DND-41 (cell line): ENCODE results near the gene GNPAT.

Source experiments
- ATAC-seq: fragments of 200-7000 bp; cut with Tn5 transposase; 3 replicates; pipeline ENCODE4 v1.9.1; 2021; ENCODE audit warnings: low read depth; ENCODE audit not compliant: insufficient read depth
- DNase-seq: peaks from one replicate; pipeline ENCODE4 v3.0.0-alpha.2; 2020
- H2AFZ ChIP-seq: 2 replicates; pipeline ENCODE4 v1.6.0; 2012; ENCODE audit warnings: low read depth, low read length
- H3K27ac ChIP-seq: 2 replicates; pipeline ENCODE4 v1.5.1; 2012; ENCODE audit warnings: low read length, inconsistent platforms
- H3K27me3 ChIP-seq: fragments of 200-600 bp; sonication (generic); 2 replicates; pipeline ENCODE4 v1.6.0; 2012; ENCODE audit warnings: low read length, mild to moderate bottlenecking, inconsistent platforms; ENCODE audit not compliant: insufficient read depth, poor library complexity
- H3K36me3 ChIP-seq: 2 replicates; pipeline ENCODE4 v1.5.1; 2012; ENCODE audit warnings: low read length, inconsistent platforms; ENCODE audit not compliant: insufficient read depth
- H3K4me1 ChIP-seq: 2 replicates; pipeline ENCODE4 v1.5.1; 2012; ENCODE audit warnings: mild to moderate bottlenecking, low read length; ENCODE audit not compliant: insufficient read depth
- H3K4me2 ChIP-seq: 2 replicates; pipeline ENCODE4 v1.6.0; 2012; ENCODE audit warnings: mild to moderate bottlenecking, moderate library complexity, low read length, inconsistent platforms; ENCODE audit not compliant: insufficient read depth
- H3K4me3 ChIP-seq, 2 experiments: fragments of 200-600 bp in 1 of 2; shearing (Covaris generic) in 1 of 2; 2 replicates each; pipeline ENCODE4 v1.5.1; 2012 to 2016; ENCODE audit warnings: inconsistent platforms in 2 of 2, low read length in 2 of 2, mild to moderate bottlenecking in 2 of 2, low read depth in 1 of 2, moderate library complexity in 1 of 2
- H3K79me2 ChIP-seq: 2 replicates; pipeline ENCODE4 v1.6.0; 2012; ENCODE audit warnings: low read length, inconsistent platforms; ENCODE audit not compliant: insufficient read depth
- H3K9ac ChIP-seq: 2 replicates; pipeline ENCODE4 v1.6.0; 2012; ENCODE audit warnings: low read depth, mild to moderate bottlenecking, inconsistent platforms, low read length, moderate library complexity
- H3K9me3 ChIP-seq: 2 replicates; pipeline ENCODE4 v1.5.1; 2012; ENCODE audit warnings: low read length, moderate library complexity, mild to moderate bottlenecking, inconsistent platforms; ENCODE audit not compliant: insufficient read depth, severe bottlenecking
- H4K20me1 ChIP-seq: 2 replicates; pipeline ENCODE4 v1.6.0; 2012; ENCODE audit warnings: low read length; ENCODE audit not compliant: insufficient read depth
- CTCF ChIP-seq: IDR thresholded peaks from 2 replicates; pipeline ENCODE4 v1.5.1; 2012; ENCODE audit warnings: borderline replicate concordance, low read length, moderate library complexity, mild to moderate bottlenecking; ENCODE audit not compliant: poor library complexity, severe bottlenecking; ENCODE audit errors: extremely low read depth
- EZH2 ChIP-seq: IDR thresholded peaks from 3 replicates; pipeline ENCODE4 v1.6.1; 2012; ENCODE audit warnings: borderline replicate concordance, low read depth, mild to moderate bottlenecking, moderate library complexity, low read length, inconsistent platforms; ENCODE audit not compliant: severe bottlenecking

GNPAT gene

DNA sequence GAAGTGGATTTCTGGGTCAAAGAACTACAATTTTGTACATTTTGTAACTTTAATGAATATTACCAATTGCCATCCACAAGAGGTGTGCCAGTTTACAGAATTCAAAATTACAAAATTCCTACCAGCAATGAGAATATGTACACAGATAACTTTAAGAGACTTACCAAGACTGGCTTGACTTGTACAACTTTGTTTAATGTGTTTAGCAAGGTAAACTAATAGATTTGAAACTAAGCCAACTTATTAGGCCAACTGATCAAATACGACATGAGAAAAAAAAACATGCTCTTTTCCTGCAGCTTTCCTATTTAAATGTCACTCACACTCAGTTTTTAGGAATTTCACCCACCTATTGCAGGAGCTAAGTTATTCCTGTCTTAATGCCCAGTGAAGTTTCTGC lies 85.2 kb downstream of the GNPAT start:
- Histone ChIP-seq H2AFZ (no peak overlapping the region), H3K27ac (no peak overlapping the region), H4K20me1 (no peaks in the 10 kb centered on the region; the same call in 1 of the 2 replicates), H3K27me3 (no peaks in the 10 kb centered on the region), H3K4me2 (no peak overlapping the region), H3K9ac (no peak overlapping the region), H3K9me3 (no peaks in the 10 kb centered on the region), H3K4me3 (no peak overlapping the region), H3K79me2 (peaks cover under 1% of the 10 kb centered on the region; the same call in 1 of the 2 replicates), H3K4me1 (no peaks in the 10 kb centered on the region), H3K36me3 (no peaks in the 10 kb centered on the region)
- ATAC-seq (no peak), DNase-seq (no peak)
- TF ChIP-seq EZH2 (no peak), CTCF (no peak)
